ENCODE results near the gene BANK1.

GRCh38 chr4:101977076-101977475 is 186.5 kb downstream of the BANK1 start:
- TF ChIP-seq SUZ12 (IDR thresholded peaks at IDR 0.05; ENCODE audit: extremely low read depth, insufficient read depth, insufficient read length), result no peak
- TF ChIP-seq YY1 (IDR thresholded peaks at IDR 0.05; ENCODE audit: insufficient read depth, insufficient read length), result no peak

All from NT2/D1 (cell line).